Gastrocnemius medialis (tissue), 4 donors: ENCODE data around the gene GRAMD1C. TPM values are rescaled to one million over a fixed set of nuclear protein-coding genes. Genes with fewer than 3 reads are reported as not detected.

Experiments
- ATAC-seq, 2 donors: fragments of 150-250 bp; one replicate each; pipeline ENCODE4 v1.9.1; 2016
- DNase-seq, 2 donors: peaks; one replicate each; pipeline ENCODE4 v3.0.0-alpha.2; 2019
- H3K27ac ChIP-seq, 4 donors: fragments of 200-600 bp; sonication (generic); 1 replicate in 1 of 4; 2 replicates in 3 of 4; pipeline ENCODE4 v1.5.1; 2016 to 2018; ENCODE audit warnings: mild to moderate bottlenecking in 2 of 4, moderate library complexity in 1 of 4
- H3K27me3 ChIP-seq, 3 donors: fragments of 200-600 bp; sonication (generic) in 2 of 3; 1 replicate in 1 of 3; 2 replicates in 2 of 3; pipeline versions ENCODE4 v1.5.1 to v1.6.0; 2016 to 2019; ENCODE audit warnings: mild to moderate bottlenecking in 1 of 3, moderate library complexity in 1 of 3
- H3K36me3 ChIP-seq, 2 donors: fragments of 200-600 bp; sonication (generic) in 1 of 2; one replicate each; pipeline ENCODE4 v1.5.1; 2017 to 2018
- H3K4me1 ChIP-seq, 2 donors: fragments of 200-600 bp; sonication (generic) in 1 of 2; one replicate each; pipeline ENCODE4 v1.5.1; 2016 to 2017; ENCODE audit warnings: mild to moderate bottlenecking in 2 of 2
- H3K4me3 ChIP-seq, 4 donors: fragments of 200-600 bp; sonication (generic) in 3 of 4; 1 replicate in 1 of 4; 2 replicates in 3 of 4; pipeline ENCODE4 v1.5.1; 2016 to 2019; ENCODE audit warnings: mild to moderate bottlenecking in 2 of 4
- H3K9me3 ChIP-seq, 3 donors: fragments of 200-600 bp; sonication (generic) in 2 of 3; 1 replicate in 1 of 3; 2 replicates in 2 of 3; pipeline ENCODE4 v1.5.1; 2016 to 2019
- CTCF ChIP-seq, 5 experiments: fragments of 450-650 bp in 3 of 5; fragments of 200-600 bp in 2 of 5; sonication (generic) in 2 of 5; IDR thresholded peaks in 4 of 5; conservative IDR thresholded peaks in 1 of 5; 1 replicate in 4 of 5; 2 replicates in 1 of 5; pipeline ENCODE4 v1.5.1; 2016 to 2019; ENCODE audit warnings: antibody characterized with exemption in 5 of 5, mild to moderate bottlenecking in 3 of 5, moderate library complexity in 3 of 5
- POLR2A ChIP-seq, 2 donors: fragments of 450-650 bp; IDR thresholded peaks; one replicate each; pipeline ENCODE4 v1.6.1; 2017; ENCODE audit warnings: antibody characterized with exemption in 2 of 2, mild to moderate bottlenecking in 2 of 2, moderate library complexity in 2 of 2
- in situ Hi-C, 4 donors: fragments of 200-750 bp; cut with MboI; loops; one replicate each; pipeline versions ENCODE4 v1.15.0 to v1.8.0; 2017; ENCODE audit warnings: low sequenced_read_pairs in 4 of 4
- intact Hi-C: fragments of 100-400 bp; cut with DNase I; formaldehyde crosslinking; loops from one replicate; pipeline ENCODE4 v1.15.1; 2023; ENCODE audit warnings: low total_unique reads
- total RNA-seq, 4 donors: library from RNA; depleted of rRNA; stranded (reverse); fragments of >200 nt; gene quantifications; one replicate each; pipeline versions ENCODE4 v1.1.0 to v1.2.3, GENCODE V29; 2016

Gene GRAMD1C
- total RNA-seq, 4 donors from 2014 or later: 0.29 to 0.95 TPM; not detected in 2

- no peaks in the 10 kb centered on the region for H3K36me3 ChIP-seq
- no peak for ATAC-seq
- DNase-seq: no peak
- no peak overlapping the region for H3K4me3 ChIP-seq
- intact Hi-C loops (no loop called here), in situ Hi-C loops (no loop called here)
- no peaks in the 10 kb centered on the region for H3K9me3 ChIP-seq
- no peak overlapping the region for H3K27ac ChIP-seq
- no peaks in the 10 kb centered on the region for H3K4me1 ChIP-seq
- TF ChIP-seq CTCF (IDR thresholded peaks at IDR 0.05 in 4 of 5, conservative IDR thresholded peaks at IDR 0.05 in 1 of 5) (no peak), POLR2A (IDR thresholded peaks at IDR 0.05) (no peak)
- no peaks in the 10 kb centered on the region for H3K27me3 ChIP-seq
Measured at GRCh38 chr3:113890256-113890900, 51.8 kb downstream of the GRAMD1C start.

- Histone ChIP-seq H3K27ac (no peak overlapping the region), H3K9me3 (no peaks in the 10 kb centered on the region), H3K4me1 (peaks cover 5% of the 10 kb centered on the region in 2 donors), H3K36me3 (no peaks in the 10 kb centered on the region), H3K27me3 (no peaks in the 10 kb centered on the region), H3K4me3 (no peak overlapping the region)
- TF ChIP-seq CTCF (IDR thresholded peaks at IDR 0.05 in 4 of 5, conservative IDR thresholded peaks at IDR 0.05 in 1 of 5) (no peak), POLR2A (IDR thresholded peaks at IDR 0.05) (no peak)
- in situ Hi-C loops: no loop called here
- ATAC-seq (no peak), DNase-seq (no peak)
- intact Hi-C loops: no loop called here
Measured at GRCh38 chr3:113894927-113895326, 56.3 kb downstream of the GRAMD1C start.

GRCh38 chr3:113895964-113896363 is 57.4 kb downstream of the GRAMD1C start:
- in situ Hi-C loops: no loop called here
- Histone ChIP-seq H3K36me3 (no peaks in the 10 kb centered on the region), H3K4me1 (peaks cover 5% of the 10 kb centered on the region in 2 donors), H3K27ac (no peak overlapping the region), H3K27me3 (no peaks in the 10 kb centered on the region), H3K9me3 (no peaks in the 10 kb centered on the region), H3K4me3 (no peak overlapping the region)
- intact Hi-C loops: no loop called here
- DNase-seq (no peak), ATAC-seq (no peak)
- TF ChIP-seq CTCF (IDR thresholded peaks at IDR 0.05 in 4 of 5, conservative IDR thresholded peaks at IDR 0.05 in 1 of 5) (no peak), POLR2A (IDR thresholded peaks at IDR 0.05) (no peak)

- intact Hi-C loops (no loop called here), in situ Hi-C loops (no loop called here)
- H3K27me3 ChIP-seq: no peaks in the 10 kb centered on the region
- no peaks in the 10 kb centered on the region for H3K36me3 ChIP-seq
- no peak overlapping the region for H3K4me3 ChIP-seq
- ATAC-seq: no peak
- DNase-seq: no peak
- no peak for TF ChIP-seq POLR2A (IDR thresholded peaks at IDR 0.05)
- no peak for TF ChIP-seq CTCF (IDR thresholded peaks at IDR 0.05 in 4 of 5, conservative IDR thresholded peaks at IDR 0.05 in 1 of 5)
- no peak overlapping the region for H3K27ac ChIP-seq
- H3K4me1 ChIP-seq: peaks cover 5% of the 10 kb centered on the region in 2 donors
- no peaks in the 10 kb centered on the region for H3K9me3 ChIP-seq
Measured at GRCh38 chr3:113896930-113897329, 58.3 kb downstream of the GRAMD1C start.

- no peak overlapping the region for H3K27ac ChIP-seq
- TF ChIP-seq POLR2A (IDR thresholded peaks at IDR 0.05) (no peak), CTCF (IDR thresholded peaks at IDR 0.05 in 4 of 5, conservative IDR thresholded peaks at IDR 0.05 in 1 of 5) (no peak)
- H3K9me3 ChIP-seq: no peaks in the 10 kb centered on the region
- H3K4me1 ChIP-seq: peaks cover 5% of the 10 kb centered on the region in 2 donors
- no peaks in the 10 kb centered on the region for H3K36me3 ChIP-seq
- intact Hi-C loops: no loop called here
- DNase-seq (no peak), ATAC-seq (no peak)
- in situ Hi-C loops: no loop called here
- no peaks in the 10 kb centered on the region for H3K27me3 ChIP-seq
- H3K4me3 ChIP-seq: no peak overlapping the region
Measured at GRCh38 chr3:113897373-113897777, 58.8 kb downstream of the GRAMD1C start.
